GM19397 (cell line): ENCODE measurements around the gene PEG3.

Source experiments
- ATAC-seq: cut with Tn5 transposase; IDR thresholded peaks from one replicate; pipeline ENCODE4 v1.9.1; 2021; ENCODE audit warnings: mild to moderate bottlenecking, moderate library complexity; ENCODE audit not compliant: unreplicated experiment

The PEG3 gene

DNA sequence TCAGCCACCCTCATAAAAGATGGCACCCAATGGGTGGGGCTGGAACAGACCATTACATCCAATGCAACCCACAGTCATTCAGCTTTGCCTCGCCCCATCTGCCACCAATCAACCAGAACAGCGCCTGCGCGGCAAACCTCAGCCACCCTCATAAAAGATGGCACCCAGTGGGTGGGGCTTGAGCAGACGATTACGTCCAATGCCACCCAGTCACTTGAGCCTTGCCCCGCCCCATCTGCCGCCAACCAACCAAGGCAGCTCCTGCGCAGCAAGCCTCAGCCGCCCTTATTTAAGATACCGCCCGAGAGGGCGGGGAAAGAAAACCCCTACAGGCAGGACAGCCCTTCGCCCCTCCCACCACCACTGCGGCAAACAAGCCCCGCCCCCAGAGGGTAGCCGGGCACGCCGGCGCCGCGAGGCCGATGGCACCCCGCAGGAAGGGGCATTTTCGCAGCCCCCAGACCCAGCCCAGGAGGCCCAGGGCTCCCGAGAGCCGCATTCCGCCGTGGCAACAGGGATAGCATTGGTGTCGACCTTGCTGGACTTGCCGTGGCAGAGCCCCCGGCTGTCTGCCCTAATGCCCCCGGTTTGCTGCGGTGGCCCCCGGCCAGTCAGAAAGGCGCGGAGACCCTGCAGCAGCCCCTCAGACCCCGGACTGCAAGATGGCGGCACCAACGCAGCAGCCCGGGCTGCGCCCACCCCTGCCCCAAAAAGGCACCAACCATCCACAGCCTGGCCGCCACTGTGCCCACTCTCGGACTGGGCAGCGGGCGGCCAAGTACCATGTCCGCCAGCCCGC lies 675 bp downstream of the PEG3 start:
- ATAC-seq: no peak

GRCh38 chr19:56838909-56839651 lies 1.4 kb downstream of the PEG3 start:
- no peak for ATAC-seq

GRCh38 chr19:56838024-56838908 lies 2.3 kb downstream of the PEG3 start:
- no peak for ATAC-seq

- no peak for ATAC-seq
These were observed 3.0 kb downstream of the PEG3 start for GRCh38 chr19:56837492-56838023.

DNA sequence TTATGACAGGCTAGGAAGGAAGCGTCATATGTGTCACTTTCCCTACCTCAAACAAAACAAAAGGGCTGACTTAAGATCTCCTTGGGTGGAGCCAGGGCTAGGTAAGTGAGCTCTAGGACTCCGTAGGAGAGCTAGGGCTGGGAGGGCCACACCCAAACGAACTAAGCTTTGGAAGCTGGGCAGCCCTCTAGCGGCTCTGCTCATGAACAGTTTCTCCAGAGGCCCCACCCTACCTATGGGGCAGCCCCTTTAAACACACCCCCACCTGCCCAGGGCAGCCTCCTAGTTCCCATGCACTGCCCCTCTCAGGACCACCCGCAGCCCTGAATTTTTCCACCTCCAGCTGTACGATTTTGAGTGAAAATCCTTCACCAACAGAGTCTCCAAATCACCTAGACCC lies 3.5 kb downstream of the PEG3 start:
- no peak for ATAC-seq

DNA sequence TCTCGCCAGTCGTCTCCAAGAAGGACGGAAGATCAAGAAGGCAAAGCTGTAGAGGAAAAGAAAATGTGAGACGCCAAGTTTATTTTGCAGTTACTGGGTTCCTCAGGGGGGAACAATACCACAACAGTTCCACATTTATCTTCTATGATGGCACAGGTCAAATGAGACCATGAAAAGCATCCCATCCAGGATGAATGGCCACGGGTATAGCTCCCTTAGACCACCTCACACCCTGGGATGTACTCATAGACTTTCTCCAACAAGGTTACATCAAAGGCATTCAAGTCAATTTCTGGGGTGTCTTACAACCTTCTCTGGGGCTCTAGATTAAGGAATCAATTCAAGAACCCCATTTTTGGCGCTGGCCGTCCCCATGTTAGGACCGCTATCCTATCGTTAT lies 4.5 kb downstream of the PEG3 start:
- ATAC-seq: no peak

DNA sequence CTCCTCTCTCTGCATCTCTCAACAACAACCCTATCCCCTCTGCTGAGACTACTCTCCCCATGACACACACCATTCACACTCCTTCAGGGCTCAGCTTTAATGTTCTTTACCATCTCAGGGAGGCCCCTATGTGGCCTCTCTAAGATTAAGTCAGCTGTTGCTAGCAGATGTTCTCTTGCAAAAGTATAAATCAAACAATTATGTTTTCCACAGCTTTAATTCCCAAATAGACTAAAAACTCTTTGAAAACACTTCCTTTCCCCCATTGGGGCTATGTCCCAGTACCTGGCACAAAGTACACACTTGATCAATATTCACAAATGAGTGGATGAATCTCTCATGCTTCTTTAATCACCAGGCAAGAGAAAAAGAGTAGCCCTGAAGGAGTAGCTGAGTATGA lies 5.1 kb downstream of the PEG3 start:
- ATAC-seq: no peak

- ATAC-seq: no peak
These were observed 5.8 kb downstream of the PEG3 start for GRCh38 chr19:56834564-56835375.

DNA sequence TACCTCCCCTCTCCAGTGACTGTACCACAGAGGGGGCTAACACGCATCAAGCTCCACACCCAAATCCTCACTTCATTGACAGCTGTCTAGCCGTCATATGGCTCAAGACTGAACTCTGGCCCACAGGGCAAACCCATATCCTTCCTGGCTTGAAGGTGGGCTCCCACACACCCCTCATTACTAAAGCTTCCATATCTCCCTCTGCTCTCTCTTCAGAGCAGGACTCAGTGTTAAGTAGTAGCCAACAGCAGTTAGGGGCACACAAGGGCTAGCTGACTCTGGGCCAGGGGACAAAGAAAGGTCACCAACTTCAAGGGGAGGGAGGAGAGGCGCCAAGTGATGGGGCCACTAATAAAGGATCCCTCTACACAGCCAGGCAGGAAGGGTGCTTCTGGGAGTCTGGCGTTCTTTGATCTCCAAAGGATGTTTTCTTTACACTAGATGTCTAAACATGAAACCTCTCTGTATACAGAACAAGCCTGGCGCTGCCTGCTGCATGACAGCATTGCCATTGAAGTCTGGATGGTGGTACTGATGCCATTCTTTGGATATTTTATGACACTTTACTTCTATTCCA lies 8.1 kb downstream of the PEG3 start:
- ATAC-seq: no peak

DNA sequence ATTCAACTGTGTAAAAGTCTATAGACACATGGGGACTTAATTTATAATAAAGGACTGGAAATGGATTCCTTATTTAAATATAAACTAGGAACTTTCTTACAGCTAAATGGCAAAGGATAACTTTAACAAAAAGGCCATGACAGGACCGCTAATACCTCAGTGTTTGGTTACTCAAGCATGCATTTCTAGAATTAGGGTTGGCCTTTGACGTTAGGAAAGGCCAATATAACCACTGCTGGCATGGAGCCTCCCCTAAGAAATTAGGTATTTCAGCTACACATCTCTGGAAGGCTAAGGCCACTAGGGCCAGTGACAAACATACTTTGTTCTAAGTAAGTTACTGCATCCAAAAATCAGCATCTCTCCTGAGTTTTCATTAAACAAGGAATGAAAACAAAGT lies 9.3 kb downstream of the PEG3 start:
- ATAC-seq: no peak

GRCh38 chr19:56829596-56829995 lies 10.9 kb downstream of the PEG3 start:
- no peak for ATAC-seq

DNA sequence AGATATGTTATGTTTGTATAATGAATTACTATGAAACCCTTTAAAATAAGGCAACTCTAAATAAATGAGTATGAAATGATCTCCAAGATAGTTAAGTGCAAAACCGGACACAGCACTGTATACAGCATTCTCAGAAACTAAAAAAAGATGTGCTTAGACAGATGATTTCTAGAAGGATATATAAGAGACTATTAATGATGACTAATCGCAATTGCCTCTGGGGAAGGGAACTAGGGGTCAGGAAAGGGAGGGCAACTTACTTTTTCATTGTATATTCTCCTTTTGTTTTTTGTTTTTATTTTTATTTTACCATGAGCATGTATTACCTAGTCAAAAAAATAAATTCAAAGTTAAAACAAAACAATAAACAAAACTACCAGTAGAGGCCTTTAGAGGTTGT lies 12.8 kb downstream of the PEG3 start:
- ATAC-seq: no peak

DNA sequence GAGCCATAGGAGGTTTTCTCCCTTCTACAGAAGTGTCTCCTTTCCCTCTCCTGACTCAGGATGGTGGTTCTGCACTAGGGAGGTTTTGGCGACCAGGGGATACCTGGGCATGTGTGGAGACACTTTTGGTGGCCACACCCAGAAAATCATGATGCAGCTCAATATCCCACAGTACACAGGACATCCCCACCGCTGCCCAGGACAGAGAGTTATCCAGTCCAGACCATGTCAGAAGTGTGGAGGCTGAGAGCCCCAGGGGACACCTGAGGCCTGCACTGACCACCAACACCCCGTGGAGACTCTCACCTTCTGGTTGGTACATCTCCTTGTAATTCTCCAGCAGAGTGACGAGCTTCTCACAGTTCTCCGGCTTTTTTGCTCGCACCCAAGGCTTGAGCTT lies 16.6 kb downstream of the PEG3 start:
- no peak for ATAC-seq

DNA sequence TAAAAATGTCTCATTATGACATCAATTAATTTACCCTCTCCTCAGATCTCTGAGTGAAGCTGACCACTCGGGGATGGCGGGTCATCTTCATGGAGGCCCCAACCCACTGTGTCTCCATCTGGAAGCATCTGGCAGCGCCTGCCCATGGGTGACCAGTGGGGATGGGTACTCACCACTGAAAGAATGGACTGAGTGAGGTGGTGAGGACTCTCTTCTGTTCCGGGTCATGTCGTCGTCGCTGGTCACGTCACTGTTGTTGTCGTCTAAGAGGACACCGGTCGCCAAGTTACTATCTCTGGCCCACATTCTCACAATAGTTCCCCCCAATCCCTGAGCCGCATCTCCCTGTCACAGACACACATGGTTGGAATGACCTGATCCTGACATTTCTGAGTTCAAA lies 17.1 kb downstream of the PEG3 start:
- no peak for ATAC-seq

GRCh38 chr19:56822755-56823154 lies 17.8 kb downstream of the PEG3 start:
- no peak for ATAC-seq

DNA sequence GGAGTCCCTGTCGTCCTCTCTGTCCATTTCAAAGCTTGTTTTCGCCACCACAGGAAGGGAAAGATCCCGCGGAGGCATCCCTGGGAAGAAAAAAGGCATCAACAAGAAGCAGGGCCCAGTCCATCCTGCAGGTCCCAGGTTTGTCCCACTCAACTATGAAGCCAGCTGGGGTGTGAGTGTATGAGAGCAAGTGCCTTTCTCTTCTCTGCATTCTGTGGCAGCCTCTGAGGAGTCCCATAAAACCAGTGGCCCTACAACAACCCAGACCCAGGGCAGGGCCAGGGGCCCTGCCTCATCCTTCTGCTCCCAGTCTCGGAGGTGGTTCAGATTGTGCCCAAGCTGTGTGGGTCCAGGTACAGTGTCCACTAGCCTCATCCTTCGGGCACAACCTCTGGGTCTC lies 18.9 kb downstream of the PEG3 start:
- ATAC-seq: no peak

DNA sequence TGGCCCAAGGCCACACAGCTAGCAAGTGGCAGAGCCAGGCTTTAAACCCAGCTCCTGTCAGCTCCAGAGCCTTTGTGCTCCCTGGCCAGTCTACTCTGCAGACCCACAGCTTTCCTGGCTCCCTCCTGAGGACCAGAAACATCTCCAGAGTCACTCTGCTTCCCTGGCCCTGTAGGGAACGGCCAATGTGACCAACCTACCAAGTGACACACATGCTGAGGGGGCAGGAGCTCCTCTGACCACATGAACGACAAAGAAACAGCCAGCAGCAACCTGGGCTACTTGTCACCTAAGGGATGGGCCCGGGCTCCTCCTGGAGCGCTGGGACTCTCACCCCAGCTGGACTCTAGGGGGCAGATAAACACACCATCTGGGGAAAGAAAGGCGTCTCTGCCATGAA lies 19.3 kb downstream of the PEG3 start:
- ATAC-seq: no peak

GRCh38 chr19:56819166-56819565 lies 21.4 kb downstream of the PEG3 start:
- ATAC-seq: no peak

- no peak for ATAC-seq
These were observed 25.9 kb downstream of the PEG3 start for GRCh38 chr19:56814656-56815055.

- no peak for ATAC-seq
These were observed 27.0 kb downstream of the PEG3 start for GRCh38 chr19:56813531-56813930.
